ENCODE results near the gene ANKLE2.

The ANKLE2 gene

DNA sequence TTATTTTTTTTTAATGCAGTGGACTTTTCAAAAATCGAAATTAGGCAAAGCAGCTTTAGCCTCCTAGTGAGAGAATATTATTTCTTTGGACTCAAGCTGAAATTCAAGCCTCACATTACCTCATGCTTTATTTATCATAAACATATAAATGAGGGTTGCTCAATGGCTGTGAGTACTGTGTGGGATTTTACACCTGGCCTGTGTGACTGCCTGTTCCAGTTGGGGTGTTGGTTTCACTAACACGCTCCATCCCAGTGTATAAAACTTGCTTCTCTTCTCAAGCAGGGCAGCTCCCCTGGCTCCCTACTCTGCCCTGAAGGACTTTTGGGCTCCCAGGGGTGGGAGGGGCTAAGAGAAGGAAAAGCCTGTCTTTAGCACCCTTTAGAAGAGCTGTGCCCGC lies 15.0 kb downstream of the ANKLE2 start:
- no peak for DNase-seq (ENCODE audit: low read depth in 2 of 2)

DNA sequence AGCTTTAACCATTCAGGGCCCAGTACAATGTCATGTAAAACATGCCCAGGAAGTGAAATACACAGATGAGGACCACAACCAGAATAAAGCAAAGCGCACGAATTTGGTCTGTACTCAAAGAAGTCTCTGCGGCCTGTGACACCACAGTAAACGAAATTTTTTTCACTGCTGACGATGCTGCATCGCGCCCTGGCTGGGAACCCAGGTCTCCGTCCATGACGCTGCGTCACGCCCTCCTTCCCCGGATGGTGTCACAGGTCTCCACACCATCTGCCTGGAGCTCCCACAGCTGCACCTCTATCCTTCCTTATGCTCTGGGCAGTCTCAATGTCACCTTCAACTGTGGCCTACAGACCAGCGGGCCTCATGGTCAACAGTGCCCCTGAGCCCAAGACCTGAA lies 17.8 kb downstream of the ANKLE2 start:
- DNase-seq (ENCODE audit: low read depth in 2 of 2): no peak

- DNase-seq (ENCODE audit: low read depth in 2 of 2): no peak
Measured at GRCh38 chr12:132741620-132742019, 20.0 kb downstream of the ANKLE2 start.

DNA sequence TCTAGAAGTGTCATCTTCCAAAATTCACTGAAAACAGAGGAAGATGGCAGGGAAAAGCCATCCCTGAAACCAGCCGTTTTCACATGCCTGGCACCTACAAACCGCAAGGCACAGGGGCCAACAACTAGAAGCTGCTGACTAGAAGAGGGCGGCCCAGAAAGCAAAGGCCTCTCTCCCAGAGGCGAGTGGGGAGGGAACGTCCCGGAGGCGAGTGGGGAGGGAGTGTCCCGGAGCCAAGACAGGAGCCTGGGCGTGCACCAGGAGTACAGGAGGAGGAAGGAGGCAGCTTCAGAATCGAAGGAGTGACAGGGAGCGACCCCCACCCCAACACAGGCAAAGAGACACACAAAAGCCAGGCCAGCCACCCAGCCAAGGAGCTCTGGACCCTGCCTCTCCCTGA lies 21.0 kb downstream of the ANKLE2 start:
- DNase-seq (ENCODE audit: low read depth in 2 of 2): no peak

- no peak for DNase-seq (ENCODE audit: low read depth in 2 of 2)
Measured at GRCh38 chr12:132740313-132740646, 21.4 kb downstream of the ANKLE2 start.

DNA sequence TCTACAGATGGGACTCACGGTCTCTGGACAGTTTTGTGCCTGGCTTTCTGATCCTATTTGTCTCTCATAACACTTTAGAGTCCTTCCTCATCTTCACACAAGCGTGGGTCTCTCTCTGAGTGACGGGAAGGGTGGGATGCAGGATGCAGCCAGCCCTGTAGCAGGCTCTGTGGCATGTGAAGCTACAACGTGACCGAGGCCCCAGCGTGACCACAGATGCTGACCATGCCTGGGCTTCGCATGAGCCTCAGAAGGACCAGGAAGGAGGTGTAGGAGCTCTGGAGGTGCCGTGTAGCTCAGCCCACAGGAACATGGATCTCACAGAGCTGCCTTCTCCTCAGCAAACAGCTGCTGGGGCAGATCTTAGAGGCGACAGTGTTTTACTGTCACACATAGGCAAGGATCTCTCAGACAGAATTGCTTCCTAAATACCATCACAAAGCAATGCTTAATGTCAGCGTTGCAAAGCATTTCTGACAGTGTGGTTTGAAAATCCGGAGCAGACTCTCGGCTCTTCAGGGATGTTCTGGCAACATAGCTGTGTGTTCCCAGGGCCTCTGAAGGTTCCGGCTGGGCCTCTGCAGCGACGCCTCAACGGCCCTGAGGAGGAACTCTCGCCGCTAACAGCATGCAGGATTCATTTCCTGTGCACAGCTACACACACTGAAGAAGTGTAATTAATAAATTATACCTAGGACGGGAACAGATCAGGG lies 21.9 kb downstream of the ANKLE2 start:
- no peak for DNase-seq (ENCODE audit: low read depth in 2 of 2)

DNA sequence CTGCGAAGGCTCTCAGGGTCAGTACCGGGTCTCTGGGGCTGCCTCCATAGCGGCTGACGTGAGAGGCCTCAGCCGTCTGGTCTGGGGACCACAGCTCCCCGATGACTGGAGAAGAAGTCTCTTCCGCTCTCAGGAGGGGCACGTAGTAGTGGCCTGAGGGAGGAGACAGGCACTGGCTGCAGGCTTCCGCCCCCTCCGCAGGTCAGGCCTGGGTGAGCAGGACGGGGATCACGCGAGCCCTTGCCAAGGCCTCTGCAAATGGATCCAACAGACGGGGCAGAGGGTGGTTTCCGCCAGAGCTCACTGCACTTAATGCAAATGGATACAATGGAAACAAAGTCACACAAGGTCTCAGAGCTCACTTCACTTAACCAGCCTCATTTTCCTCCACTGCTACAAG lies 24.7 kb downstream of the ANKLE2 start:
- no peak for DNase-seq (ENCODE audit: low read depth in 2 of 2)

DNA sequence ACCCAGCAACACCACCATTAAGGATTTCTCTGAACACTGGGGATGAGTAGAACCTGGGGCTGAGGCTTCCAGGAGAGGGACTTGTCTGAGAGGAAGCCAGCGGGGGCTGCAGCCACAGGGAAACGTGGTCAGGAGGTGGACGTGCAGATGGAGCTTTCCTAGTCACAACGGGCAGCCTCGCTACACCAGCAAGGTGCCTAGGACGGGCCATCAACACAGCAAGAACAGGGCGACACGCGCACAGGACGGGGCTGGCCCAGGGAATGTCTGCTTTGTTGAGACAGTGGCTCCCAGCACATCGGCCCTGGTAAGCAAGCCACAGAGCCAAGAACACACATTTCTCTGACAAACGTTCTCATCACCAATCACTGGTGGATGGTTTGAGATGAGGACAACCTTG lies 25.3 kb downstream of the ANKLE2 start:
- DNase-seq (ENCODE audit: low read depth in 2 of 2): no peak

DNA sequence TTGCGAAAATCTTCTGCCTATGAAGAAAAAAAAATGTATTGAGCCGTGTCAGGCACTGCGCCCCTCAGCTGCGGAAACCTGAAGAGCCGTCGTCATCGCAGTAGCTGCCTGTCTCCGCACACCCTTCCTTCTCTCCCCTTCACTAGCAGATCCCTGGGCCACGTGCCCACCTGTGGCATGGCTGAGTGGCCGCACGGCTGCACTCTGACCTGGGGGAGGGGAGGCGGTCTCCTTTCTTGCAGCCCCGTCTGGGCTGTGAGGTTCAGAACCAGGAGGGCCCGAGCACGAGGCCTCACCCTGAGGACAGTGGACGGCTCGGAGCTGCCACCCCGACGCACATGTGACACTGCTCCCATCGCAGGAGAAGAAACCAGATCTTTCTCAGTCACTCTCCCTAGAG lies 26.1 kb downstream of the ANKLE2 start:
- DNase-seq (ENCODE audit: low read depth in 2 of 2): no peak

DNA sequence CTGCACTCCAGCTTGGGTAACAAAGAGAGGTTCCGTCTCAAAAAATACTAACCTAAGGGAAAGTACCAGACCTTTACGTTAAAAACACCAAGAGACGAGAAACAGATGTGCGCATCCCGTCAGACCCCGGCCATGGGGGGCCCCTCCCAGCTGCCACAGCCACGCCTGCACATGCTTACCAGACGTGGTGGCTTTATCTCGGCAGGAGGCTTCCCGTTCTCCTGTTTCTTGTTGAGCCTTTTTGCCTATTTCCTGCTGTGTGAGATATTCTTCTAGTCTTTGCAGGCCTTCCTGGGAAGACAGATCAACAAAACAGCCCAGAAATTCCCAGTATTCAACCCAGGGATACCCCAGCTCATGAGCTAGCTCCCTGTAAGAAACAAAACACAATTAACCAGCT lies 27.4 kb downstream of the ANKLE2 start:
- no peak for DNase-seq (ENCODE audit: low read depth in 2 of 2)

DNA sequence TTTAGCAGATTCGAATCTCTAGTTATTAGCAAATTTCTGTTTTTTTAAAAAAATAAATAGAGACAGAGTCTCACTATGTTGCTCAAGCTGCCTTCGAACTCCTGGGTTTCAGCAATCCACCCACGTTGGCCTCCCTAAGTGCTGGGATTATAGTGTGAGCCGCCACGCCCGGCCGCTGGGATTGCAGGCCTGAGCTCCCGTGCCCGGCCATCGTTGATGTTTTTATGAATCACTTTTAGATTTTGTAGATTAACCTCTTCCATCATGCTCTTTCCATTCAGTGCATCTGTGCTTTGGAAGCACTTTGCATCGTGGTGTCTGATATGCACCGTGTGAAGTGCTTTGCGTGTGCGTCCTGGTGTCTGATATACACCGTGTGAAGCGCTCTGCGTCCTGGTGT lies 30.1 kb downstream of the ANKLE2 start:
- DNase-seq (ENCODE audit: low read depth in 2 of 2): no peak

DNA sequence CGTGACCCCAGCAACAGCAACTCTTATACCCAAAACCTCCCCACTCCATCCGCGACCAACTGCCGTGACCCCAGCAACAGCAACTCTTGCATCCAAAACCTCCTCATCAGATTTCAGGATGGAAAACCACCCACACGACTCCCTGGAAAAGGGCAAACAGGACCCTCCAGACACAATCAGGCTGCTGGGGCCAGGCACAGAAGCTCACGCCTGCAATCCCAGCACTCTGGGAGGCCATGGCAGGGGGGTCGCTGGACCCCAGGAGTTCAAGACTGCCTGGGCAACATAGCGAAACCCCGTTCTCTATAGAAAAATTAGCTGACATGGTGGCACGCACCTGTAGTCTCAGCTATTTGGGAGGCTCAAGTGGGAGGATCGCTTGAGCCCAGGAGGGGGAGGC lies 31.3 kb downstream of the ANKLE2 start:
- no peak for DNase-seq (ENCODE audit: low read depth in 2 of 2)

DNA sequence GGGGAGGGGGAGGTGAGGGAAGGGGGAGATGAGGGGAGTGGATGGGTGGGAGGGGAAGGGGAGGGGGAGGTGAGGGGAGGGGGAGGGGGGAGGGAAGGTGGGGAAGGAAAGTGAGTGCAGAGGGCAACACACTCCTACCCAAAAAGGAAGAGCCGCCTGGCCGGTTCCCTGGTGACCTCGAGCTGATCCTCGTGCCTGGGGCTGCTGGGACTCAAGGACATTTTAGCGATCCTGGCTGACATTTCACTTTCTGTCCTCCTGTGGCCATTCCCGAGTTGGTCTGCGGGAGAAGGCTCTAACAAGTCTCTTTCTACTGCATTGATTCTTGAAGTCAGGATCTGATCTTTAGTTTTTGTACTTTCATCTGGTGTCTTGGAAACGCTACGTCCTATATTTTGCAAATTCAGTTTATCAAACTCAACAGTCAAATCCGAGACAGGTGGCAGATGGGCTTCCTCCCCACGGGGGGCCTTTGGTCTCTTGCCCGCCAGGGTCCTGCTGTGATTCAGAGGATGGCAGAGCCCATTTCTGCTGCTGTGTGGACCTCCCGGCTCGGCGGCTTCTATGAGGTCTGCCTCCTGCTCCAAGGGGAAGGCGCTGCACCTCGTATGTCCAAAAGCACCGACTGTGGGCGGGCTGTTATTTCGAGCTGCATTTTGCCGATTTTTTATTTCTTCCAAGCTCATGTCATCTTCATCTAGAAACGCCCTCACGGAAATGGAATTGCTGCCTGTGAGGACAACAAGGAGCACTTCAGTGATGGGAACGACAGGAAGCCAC lies 31.9 kb downstream of the ANKLE2 start:
- no peak for DNase-seq (ENCODE audit: low read depth in 2 of 2)

DNA sequence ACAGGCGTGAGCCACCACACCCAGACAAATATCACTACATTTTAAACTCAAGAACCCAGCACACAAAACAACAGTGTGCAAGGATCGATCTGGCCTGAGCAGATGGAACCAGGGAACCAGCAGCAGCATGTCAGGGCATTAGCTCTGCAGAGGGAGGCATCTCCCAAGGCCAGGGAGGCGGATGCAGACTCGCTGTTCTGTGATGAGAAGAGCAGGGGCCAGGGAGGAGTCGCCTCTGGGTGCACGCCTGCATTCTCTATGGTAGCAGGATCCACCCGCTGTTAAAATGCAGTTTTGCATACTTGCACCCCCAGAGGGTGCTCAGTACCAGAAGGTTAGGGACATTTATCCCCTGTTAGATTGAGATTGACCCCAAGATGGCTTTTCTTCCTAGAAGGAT lies 33.1 kb downstream of the ANKLE2 start:
- no peak for DNase-seq (ENCODE audit: low read depth in 2 of 2)

DNA sequence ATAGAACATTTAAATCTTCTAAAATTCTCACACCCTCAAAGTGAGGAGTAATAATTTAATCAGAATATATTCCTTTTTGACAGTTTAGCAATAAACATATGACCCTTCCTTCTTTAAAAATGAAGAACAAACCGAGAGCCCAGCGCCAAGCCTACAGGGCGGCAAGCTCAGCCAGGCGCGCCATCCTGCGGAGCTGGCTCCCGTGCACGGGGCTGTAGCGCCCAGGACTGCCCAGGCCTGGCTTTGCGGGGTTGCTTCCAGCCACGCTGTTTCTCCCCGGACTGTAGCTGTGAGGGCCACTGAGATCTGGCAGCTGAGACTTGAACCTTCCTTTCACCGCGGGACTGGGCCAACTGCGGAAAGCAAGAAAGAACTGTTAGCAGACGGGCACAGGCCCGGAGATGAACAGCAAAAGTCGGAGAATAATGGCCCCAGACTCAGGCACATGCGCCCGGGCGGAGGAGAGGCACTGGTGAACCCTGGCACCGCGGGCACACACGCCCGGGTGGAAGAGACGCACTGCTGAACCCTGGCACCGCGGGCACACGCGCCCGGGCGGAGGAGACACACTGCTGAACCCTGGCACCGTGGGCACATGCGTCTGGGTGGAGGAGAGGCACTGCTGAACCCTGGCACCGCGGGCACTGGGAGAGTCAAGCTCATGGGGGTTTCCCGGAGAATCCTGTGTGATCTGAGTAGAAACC lies 34.4 kb downstream of the ANKLE2 start:
- DNase-seq (ENCODE audit: low read depth in 2 of 2): no peak

- no peak for DNase-seq (ENCODE audit: low read depth in 2 of 2)
Measured at GRCh38 chr12:132726386-132726785, 35.2 kb downstream of the ANKLE2 start.

- DNase-seq (ENCODE audit: low read depth in 2 of 2): no peak
Measured at GRCh38 chr12:132724506-132725241, 37.0 kb downstream of the ANKLE2 start.

DNA sequence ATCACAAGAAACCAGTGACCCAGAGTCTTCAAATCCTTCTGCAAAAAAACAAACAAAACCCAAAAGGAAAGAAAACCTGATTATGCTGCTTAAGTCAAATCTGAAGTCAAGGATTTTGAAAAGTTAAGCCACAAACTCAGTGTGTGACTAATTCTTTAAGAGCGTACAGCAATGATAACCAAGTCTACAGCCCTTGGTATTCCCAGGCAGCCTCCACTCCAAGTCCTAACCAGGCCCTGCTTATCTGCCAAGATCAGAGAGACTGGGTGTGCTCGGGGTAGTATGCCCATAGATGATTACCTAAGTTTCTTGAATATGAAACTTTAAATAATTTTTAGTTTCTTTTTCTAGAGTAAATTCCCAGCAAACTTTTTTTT lies 37.9 kb downstream of the ANKLE2 start:
- DNase-seq (ENCODE audit: low read depth in 2 of 2): no peak

DNA sequence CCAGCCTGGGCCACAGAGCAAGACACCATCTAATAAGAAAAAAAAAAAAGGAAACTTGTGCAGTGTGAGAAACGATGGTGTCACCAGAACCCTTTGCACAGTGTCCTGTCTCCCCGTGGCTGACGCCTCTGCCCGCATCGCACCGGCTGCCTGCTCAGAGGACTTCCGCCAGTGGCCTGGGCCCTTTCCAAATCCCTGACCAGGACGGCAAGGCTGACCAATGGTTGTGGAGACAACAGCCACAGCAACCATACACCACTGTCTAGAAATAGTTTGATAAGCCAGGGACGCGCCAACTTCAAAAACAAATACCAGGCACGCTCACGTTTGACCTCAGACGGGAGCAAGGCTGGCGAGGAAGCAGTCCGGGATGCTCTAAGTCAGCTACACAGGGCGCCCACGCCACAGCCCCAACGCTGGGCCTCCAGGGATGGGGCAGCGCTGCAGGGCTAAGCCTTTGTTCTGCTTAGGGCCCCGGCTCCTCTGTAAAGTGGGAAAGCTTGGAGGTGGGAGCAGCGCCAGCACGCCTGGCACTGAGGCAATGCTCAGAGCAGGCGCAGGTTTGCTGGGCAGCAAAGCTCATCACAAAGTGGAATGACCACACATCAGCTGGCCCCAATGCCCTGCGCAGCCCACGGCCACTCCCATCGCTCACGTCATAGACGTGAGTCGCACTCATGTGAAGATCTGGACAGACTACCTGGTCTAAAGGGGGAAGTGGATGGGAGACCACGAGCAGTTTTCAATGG lies 38.4 kb downstream of the ANKLE2 start:
- no peak for DNase-seq (ENCODE audit: low read depth in 2 of 2)

- DNase-seq (ENCODE audit: low read depth in 2 of 2): no peak
Measured at GRCh38 chr12:132720606-132721345, 40.9 kb downstream of the ANKLE2 start.

DNA sequence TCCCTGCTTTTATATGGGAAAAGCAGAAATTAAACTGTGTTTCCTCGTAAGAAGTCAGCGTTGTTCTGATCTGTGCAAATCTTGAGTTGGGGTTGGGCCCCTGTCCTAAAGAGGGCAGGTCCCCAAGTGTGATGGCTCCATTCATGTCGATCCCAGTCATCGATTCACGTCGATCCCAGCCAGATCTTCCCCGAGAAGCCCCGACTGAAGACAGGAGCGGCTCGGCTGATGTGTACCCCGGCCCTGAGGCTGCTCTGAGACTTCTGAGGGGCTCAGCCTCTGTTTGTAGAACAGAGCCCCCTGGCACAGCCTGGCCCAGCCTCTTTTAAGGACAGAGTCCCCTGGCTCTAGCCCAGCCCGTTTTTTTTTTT lies 41.7 kb downstream of the ANKLE2 start:
- DNase-seq (ENCODE audit: low read depth in 2 of 2): no peak
